Measurements from ENCODE around the gene GRIN1.
"Not testable (repeated sequence)": the region's sequence is repeated elsewhere in the genome, so short reads cannot be mapped to it uniquely, and the experiment has no call there.

The GRIN1 gene

GRCh38 chr9:137129456-137130175 lies 9.3 kb upstream of the GRIN1 start:
- DNase-seq, result peak; percentile 95
- Histone ChIP-seq H3K36me3 (no peaks in the 10 kb centered on the region), H3K9me3 (no peaks in the 10 kb centered on the region), H3K4me3 (ENCODE audit: low read depth, low read length) (peak overlapping the region; percentile 70), H3K4me1 (no peaks in the 10 kb centered on the region), H3K27me3 (no peaks in the 10 kb centered on the region)
- TF ChIP-seq CTCF (IDR thresholded peaks at IDR 0.05; ENCODE audit: low read depth, low read length), result no peak

- Histone ChIP-seq H3K36me3 (no peaks in the 10 kb centered on the region), H3K9me3 (no peaks in the 10 kb centered on the region), H3K4me3 (ENCODE audit: low read depth, low read length) (peak overlapping the region; percentile 70), H3K4me1 (no peaks in the 10 kb centered on the region), H3K27me3 (no peaks in the 10 kb centered on the region)
- DNase-seq, result peak; percentile 32
- no peak for TF ChIP-seq CTCF (IDR thresholded peaks at IDR 0.05; ENCODE audit: low read depth, low read length)
Observed at GRCh38 chr9:137130176-137130755, 8.7 kb upstream of the GRIN1 start.

- no peak overlapping the region for H3K4me3 ChIP-seq (ENCODE audit: low read depth, low read length)
- no peak for TF ChIP-seq CTCF (IDR thresholded peaks at IDR 0.05; ENCODE audit: low read depth, low read length)
- no peak for DNase-seq
- H3K4me1 ChIP-seq, result no peaks in the 10 kb centered on the region
- H3K36me3 ChIP-seq, result no peaks in the 10 kb centered on the region
- H3K9me3 ChIP-seq, result no peaks in the 10 kb centered on the region
- H3K27me3 ChIP-seq, result peaks cover 11% of the 10 kb centered on the region
Observed at GRCh38 chr9:137134191-137134590, 4.8 kb upstream of the GRIN1 start.

GRCh38 chr9:137135154-137135553 lies 3.8 kb upstream of the GRIN1 start:
- H3K36me3 ChIP-seq; H3K9me3 ChIP-seq; DNase-seq; H3K4me1 ChIP-seq; H3K4me3 ChIP-seq (ENCODE audit: low read depth, low read length): not testable (repeated sequence)
- H3K27me3 ChIP-seq, result peaks cover 21% of the 10 kb centered on the region

- DNase-seq, result peak; percentile 19
Observed at GRCh38 chr9:137136261-137136880, 2.6 kb upstream of the GRIN1 start.

More at GRCh38 chr9:137136261-137136880, 2.6 kb upstream of the GRIN1 start:
- no peaks in the 10 kb centered on the region for H3K36me3 ChIP-seq
- no peak for TF ChIP-seq CTCF (IDR thresholded peaks at IDR 0.05; ENCODE audit: low read depth, low read length)
- H3K27me3 ChIP-seq, result peaks cover 25% of the 10 kb centered on the region
- H3K4me3 ChIP-seq (ENCODE audit: low read depth, low read length), result no peak overlapping the region
- H3K4me1 ChIP-seq, result no peaks in the 10 kb centered on the region
- H3K9me3 ChIP-seq, result no peaks in the 10 kb centered on the region

Data from BE2C (cell line).